ENCODE results near the gene MYH7B.

Gene MYH7B

DNA sequence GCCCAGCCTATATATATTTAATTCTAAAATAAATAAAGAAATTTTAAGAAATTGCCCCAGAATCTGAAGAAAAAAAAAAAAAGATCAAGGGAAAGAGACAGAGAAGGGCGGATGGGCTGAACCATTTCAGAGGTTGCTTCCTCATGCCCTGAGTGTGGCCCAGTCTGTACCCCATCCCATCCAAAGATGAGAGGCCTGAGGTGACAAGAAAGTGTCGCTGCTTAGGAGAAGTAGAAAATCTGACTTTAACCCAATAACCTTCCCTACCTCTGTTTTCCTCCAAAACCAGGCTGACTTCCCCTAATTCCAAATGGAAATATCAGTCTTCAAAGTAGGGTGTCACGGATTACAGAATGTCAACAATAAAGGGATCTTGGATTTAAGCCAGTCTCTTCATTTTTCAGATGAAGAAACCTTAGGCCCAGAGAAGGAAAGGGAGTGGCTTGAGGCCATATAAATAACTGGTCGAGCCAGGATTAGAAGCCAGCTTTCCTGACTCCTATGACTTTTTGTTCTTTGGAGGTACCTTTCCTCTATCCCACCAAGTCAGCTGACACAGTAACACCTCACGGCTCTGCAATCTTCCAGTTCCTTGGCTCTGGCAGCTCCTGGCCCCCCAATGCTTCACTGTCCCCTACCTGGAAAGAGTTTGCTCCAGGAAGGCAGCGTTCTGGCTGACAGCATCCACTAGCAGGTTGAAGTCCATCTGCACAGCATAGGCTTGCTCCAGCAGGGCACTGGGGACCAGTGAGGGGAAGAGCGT is 10.2 kb upstream of the MYH7B start:
- DNase-seq: no peak

DNA sequence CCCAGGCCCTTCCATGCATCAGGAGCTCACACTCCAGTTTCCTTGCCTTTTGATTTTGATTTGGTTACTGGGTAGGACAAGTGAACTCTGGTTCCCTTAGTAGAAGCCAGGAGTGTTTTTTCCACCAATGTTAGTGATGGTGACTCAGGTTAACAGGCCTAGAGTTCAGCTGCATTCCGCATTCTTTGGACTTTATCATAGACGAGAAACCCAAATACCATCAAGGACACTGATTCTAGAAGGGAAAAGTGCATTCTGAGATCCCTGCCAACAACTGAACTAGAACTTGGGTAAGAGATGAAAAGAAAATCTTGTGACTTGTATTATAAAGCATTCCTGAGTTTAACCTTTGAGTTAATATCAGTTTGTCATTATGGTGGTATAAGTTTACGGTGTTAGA is 9.0 kb upstream of the MYH7B start:
- DNase-seq: no peak

DNA sequence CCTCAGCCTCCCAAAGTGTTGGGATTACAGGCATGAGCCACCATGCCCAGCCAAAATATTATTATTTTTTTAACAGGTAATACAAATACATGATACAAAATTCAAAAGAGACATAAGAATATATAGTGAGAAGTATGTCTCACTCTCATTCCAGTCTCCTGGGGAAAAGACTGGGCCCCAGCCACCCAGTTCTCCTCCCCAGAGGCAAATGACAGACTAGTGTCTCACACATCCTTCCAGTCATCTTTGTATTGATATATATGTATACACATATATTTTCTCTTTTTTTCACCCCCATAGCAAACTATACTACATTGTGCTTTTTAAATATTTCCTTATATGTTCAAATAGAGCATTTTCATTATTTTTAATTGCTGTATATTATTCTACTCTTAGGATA is 8.3 kb upstream of the MYH7B start:
- no peak for DNase-seq

DNA sequence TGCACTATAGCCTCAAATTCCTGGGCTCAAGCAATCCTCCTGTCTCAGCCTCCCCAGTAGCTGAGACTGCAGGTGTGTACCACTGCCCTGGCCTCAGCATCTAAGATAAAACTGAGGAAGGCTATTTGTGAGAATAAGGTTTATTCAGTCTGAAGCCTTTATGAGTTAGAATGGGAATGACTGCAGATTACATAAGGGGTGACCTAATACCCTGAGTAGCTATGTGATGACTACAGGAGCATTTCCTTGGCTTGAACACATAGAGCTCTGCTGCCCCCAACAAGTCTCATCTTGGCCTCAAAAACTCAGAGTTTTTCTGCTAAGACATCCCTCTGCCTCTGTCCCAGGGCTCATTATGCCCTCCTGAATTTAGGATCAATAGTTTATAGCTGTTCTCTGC is 7.6 kb upstream of the MYH7B start:
- DNase-seq: no peak

DNA sequence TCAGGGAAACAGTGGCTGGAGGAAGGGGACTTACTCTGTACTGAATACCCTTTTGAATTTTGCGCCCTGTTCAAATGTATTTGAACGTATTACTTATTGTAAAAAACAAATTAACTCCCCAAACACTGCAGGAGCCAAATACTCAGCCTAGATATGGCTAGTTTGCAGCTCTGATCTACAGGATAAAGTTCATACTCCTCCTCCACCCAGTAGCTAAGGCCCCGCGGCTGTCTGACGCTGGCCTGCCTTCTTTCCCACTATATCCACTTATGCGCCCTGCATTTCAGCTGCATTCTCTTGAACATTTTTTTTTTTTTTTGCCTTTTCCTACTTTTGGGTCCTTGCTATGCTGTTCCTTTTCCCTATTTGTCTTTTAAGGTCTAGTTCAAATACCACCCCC is 6.5 kb upstream of the MYH7B start:
- peak; percentile 12 for DNase-seq

DNA sequence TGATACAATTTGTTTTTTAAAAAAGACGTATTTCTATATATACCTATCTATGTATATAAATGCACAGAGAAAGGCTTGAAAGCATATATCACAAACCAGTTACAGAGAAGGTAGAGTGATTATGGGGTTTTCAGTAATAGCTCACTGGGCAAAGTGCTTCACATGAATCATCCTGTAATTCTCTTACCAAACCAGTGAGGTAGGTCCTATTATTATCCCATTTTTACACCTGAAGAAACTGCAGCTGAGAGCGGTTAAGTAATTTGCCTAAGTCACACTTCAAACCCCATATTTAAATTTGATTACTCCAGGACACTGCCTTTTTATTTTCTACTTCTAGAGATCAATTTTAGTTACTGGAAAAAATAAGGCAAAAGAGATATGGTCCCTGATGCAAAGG is 4.4 kb upstream of the MYH7B start:
- DNase-seq: no peak

DNA sequence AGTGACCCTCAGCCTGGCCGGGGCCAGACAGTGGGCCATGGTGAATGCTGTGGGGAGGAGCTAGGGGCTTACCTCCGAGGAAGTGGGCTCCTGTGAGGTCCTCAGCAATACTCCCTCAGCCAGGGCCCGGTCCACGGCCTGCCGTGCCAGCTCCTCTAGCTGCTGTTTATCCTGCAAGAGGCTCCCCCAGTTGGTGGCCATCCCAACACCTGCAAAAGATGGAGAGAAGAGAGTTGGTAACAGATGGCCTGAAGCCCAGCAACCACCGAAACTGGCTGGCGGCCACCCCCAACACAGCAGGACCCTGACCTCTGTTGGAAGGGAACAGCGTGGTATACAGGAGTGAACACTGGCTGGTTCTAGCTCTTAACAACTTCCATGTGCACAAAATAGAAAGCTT is 4.0 kb upstream of the MYH7B start:
- DNase-seq: peak; percentile 48

DNA sequence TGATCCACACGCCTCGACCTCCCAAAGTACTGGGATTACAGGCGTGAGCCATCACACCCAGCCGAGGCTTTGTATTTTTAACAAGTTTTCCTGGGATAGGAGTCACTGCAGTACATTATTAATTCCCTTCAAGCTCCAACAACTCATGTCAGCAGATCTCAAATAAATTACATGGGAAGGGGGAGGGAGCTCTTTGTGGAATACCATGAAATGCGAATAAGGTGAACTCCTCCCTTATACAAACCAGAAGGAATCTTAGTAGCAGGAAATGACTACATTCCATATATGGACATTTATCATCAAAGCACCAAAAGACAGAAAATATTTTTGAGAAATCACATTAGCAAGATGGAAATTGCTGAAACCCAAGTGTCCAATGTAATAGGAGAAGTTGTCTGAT is 3.0 kb upstream of the MYH7B start:
- DNase-seq: peak; percentile 14

DNA sequence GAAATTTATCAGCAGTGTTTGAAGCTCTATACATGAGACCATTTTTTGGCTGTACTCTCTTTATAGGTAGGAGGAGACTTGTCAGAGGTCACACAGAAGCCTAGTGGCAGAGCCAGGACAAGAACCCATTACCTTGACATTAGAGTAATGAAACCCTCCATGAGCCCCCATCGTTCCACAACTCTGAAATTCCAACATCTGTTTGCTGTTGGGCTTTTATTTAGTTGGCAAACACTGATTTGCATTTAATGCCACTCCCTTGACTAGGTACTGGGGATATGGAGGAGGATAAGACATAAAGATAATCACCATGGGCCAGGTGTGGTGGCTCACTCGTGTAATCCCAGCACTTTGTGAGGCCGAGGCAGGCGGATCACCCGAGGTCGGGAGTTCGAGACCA is 1.7 kb upstream of the MYH7B start:
- DNase-seq: no peak

DNA sequence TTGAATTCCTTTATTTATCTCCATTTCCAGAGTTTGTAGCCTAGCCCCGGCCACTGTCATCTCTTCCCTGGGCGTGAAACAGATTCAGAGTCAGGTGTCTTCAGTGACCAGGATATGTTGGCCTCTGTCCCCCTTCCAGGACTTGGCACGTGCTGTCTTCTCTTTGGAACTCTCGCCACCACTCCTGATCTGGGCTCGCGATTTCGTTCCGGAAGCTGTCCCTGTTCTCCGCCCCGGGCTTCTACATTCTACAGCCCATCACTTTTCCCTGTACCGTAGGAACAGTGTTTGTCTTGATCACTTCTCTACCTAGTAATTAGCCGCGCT is 801 bp upstream of the MYH7B start:
- DNase-seq: peak; percentile 58

DNA sequence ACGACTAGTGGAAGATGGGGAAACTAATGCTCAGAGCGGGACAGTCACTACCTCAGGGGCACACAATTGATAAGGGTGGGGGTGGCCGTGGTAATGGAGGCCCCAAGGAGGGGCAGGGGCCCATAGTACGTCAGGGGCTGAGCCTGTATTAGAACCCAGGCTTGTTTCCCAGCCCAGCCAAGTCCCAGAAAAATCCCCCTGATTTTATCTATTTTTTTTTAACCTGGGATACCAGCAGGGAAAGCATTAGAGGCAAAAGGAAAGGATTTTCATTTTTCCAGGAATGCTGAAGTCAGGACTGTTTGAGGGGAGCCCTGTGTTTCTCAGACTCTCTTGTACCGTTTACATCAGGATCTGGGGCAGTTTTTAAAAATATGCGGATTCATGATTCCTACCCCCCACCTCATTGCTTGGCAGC is 382 bp downstream of the MYH7B start:
- peak; percentile 22 for DNase-seq

DNA sequence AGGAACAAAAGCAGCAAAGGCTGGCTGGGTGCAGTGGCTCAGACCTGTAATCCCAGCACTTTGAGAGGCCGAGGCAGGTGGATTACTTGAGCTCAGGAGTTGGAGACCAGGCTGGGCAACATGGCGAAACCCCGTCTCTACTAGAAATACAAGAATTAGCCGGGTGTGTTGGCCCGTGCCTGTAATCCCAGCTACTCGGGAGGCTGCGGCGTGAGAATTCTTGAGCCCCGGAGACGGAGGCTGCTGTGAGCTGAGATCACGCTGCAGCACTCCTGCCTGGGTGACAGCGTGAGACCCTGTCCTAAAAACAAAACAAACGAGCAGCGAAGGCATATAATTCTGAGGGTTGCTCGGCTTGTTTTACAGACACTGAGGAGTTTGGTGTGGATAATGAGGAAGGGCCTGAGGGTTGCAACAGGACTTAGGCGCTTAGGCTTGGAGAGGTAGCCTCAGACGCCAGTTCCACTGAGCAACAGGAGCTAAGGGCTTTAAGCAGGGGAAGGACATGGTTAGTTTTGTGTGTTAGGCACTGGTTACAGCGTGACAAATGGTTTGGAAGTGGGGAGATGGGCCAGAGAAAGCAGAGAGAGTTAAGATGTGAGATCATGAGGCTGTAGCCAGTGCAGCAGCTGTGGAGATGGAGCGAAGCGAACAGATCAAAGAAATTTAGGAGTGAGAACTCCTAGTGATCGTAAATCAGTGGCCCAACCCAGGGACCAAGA is 1.2 kb downstream of the MYH7B start:
- peak; percentile 50 for DNase-seq

DNA sequence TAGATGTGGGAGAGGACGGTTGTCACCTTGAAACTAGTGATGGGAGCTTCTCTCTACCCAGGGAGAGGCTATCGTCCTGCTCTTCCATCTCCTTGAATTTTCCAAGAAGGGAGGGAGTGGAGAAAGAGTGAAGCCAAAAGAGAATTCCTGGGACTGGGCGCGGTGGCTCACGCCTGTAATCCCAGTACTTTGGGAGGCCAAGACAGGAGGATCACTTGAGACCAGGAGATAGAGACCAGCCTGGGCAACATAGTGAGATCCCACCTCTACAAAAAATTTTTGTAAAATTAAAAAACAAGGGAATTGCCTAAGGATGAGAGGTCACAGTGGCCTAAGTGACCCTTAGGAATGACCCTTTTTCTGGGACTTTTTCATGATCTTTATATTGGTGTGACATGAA is 8.8 kb downstream of the MYH7B start:
- peak; percentile 6 for DNase-seq

DNA sequence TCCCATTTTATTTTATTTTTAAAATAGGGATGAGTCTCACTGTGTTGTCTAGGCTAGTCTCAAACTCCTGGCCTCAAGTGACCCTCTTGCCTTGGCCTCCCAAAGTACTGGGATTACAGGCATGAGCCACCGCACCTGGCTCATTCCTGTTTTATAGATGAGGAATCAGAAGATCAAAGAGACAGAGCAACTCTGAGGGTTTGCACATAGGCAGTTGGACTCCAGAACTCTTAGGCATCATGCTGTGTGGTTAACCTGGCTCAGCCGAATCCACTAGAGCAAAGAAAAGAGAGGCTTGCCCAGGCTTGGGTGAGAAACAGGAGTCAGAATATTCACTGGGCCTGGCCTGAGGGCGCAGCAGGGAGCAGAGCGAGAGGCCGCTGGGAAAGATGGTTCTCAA is 9.4 kb downstream of the MYH7B start:
- DNase-seq: no peak

DNA sequence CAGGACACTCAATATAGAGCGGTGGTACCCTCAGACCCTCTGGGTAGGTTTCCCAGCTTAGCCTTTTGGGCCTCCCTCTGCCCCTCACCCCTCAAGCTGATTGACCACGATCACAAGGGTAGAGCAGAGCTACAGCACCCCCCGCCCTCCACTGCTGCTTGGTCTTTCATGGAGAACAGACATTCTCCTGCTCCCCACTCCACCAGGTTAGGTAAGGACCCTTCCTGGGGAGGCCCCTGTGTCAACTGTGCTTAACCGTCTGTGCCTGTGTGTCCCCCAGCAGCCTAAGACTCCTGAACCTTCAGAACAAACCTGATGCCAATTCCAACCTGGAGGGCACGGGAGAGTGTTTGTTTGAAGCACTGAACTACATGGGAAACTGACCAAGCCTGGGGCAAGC is 11.8 kb downstream of the MYH7B start:
- DNase-seq: peak; percentile 49

DNA sequence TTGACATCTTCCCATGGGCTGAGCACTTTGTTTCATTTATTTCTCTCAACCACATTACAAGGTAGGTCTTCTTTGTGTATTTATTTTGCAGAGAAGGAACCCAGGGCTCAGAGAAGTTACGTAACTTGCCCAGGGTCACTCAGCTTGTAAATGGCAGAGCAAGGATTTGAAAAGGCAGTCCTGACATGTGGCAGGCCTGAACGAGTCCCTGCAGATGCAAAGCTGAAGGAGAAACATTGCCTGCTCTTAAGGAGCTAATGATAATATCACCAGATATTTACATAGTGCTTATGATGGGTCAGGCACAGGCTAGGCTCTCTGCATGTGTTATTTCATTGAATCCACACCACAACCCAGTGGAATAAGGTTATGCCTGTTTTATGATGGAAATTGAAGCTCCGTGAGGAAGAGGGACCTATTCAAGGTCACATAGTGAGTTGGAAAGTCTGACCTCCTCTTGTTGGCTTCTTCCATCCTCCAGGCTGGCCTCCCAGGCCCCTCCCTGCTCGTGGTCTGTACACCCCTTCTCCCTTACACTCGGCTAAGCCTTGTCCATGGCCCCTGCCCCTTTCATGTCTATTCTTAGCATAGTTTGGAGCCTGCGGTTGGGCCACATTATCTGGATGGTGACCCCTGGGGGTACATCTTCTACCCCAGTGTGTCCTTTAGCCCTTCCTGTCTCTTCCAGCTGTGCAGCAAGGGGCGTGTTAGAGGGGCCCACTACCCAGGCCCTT is 12.5 kb downstream of the MYH7B start:
- peak; percentile 56 for DNase-seq

DNA sequence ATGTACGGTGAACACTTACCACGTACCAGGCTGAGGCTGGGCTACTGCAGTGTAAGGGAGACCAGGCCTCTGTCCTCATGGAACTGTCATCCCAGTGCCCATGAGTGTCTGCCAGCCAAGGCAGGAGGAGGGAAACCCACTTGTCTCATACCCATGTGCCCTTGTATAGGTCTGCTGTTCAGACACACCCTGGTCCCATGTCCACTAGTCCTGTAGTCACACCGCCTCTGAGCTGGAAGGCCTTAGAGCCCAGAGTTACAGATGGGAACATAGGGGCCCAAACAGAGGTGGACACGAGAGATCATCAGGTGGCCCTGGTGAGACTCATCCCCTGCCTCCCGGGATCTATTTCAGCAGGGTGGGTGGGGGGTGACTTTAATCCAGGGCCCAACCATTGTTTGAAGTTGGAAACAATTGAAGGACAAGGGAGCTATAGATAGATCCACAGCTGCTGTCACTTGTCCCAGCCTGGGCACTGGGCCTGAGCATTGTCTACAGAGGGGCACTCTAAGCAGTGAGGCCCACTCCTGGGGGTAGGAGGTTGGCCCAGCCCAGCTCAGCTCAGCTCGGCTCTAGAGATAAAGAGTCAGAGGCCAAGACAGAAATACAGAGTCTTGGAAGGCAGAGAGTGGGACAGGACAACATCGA is 14.6 kb downstream of the MYH7B start:
- DNase-seq: peak; percentile 33

DNA sequence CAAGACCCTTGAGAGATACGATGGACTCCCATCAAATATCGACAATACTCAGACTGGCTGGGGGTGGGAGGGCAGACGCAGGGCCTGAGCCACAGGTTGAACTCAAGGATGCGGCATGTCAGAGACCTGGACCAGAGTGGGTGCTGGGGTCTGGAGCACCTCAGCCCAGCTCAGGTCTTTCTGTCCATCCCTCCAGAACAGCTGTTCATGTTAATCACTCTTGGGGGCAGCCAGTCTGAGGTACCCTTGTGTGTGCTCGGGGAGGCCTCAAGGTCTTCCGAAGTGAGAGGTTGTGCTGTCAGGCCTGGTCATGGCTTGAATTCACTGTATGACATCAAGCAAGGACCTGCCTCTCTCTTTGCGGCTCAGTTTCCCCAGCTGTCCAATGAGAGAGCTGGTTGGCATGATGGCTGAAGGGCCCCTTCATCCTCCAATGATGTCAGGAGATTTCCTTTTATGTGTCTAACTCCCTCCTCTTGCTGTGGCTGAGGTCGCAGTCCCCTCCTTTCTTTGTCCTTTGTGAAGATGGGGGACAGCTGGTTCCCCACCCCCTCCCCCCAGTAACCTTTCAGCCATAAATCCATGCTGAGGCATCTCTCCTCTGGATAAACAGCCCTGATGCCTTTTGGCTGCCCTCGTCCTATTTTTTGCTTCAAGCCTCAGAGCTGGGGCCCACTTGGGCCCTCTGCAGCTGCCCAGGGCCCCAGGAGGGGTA is 15.3 kb downstream of the MYH7B start:
- DNase-seq: peak; percentile 51

DNA sequence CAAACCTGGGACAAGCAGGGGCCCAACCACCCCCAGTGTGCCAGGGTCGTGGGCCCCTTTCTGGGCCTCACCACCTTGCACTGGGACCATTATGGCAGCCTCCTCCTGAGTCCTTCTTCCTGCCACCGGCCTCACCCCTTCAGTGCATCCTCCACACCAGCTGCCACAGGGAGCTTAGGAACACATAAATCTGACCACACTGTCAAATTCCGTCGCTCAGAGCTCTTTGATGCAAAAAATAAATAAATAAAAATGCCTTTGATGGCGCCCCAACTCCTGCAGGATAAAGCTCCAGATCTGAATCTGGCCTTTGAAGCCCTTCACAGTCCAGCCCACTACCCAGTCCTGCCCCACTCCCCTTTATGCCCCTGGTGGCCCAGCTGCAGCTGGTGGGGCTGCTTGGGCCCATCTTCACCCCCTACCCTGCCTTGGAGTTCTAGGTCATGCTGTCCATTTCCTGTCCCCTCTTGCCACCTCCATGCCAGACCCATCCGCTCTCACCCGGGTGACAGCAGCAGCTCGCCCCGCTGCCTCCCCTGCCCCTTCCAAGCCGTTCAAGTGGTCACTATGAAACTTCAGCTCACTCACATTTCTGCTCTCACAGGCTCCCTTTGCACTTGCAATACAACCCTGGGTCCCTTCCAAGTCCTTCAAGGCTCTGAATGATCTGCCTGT is 16.0 kb downstream of the MYH7B start:
- DNase-seq: peak; percentile 19

DNA sequence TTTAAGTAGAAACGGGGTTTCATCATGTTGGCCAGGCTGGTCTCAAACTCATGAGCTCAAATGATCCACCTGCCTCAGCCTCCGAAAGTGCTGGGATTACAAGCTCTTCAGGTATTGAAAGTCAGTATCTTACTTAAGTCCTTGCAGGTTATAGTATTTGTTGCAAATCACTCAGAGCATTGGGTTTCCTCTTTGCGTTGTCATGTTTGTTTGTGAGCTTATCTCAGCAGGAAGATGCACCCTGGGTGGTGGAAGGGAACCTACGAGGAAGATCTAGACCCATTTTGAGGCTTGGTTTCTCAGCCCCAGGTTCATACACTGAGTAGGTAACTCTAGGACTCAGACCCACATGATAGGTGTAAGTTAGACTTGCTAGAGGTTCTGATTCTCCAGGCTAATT is 18.6 kb downstream of the MYH7B start:
- DNase-seq: no peak

DNA sequence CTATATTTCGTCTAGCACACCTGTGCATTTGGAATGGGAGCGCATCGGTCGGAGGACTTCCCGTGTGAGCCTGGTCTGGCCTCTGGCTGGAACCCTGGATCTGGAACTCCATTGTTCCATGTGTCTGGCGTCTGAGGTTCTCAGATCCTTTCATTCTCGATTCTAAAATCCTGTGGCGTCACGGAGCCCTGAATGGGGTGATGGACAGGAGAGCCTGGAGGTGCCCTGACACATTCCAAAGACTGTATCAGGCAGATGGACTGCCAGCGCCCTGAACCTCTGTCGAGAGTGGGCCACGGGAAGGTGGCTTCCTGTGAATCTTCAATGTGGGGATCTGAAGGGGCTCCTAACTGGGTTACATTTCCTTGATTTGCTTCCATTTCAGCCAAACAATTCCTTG is 20.6 kb downstream of the MYH7B start:
- no peak for DNase-seq

DNA sequence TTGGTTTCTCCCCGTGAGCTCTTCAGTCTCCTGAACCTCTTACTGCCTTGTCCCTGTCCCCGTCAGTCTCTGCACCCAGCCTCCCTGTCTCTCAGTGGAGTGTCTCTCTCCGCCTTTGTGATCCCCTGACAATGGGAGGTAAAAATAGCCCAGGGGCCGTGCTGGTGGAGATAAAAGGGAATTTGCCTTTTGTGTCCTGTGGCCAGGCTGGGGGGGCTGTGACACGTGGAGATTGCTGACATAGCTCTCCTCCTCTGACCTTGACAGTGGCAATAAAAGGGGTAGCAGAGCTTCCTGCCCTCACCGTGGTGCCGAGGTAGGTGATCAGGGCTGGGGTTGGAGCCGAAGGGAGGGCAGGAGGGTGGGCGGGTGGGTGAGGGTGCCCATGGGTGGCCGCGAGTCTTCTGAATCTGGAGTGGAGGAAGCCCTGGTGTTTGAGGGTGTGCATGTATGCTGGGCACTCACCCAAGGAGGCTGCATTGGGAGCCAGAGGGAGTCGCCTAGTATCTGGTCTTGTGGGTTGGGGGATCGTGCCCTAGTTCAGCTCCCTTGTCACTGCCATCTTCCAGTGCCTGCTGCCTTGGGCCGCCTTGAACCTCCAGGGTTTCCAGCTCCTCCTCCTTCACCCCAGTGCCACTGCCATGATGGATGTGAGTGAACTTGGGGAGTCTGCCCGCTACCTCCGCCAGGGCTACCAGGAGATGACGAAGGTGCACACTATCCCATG is 21.9 kb downstream of the MYH7B start:
- no peak for DNase-seq
